Colonic mucosa (tissue), 4 donors: ENCODE measurements around the gene OR1A1. TPM values are rescaled to one million over a fixed set of nuclear protein-coding genes. Genes with fewer than 3 reads are reported as not detected.
"Not testable (repeated sequence)": the region's sequence is repeated elsewhere in the genome, so short reads cannot be mapped to it uniquely, and the experiment has no call there.

ENCODE experiments used
- DNase-seq: peaks from one replicate; pipeline ENCODE4 v3.0.0-alpha.2; 2020
- H3K27ac ChIP-seq: fragments of 200-600 bp; one replicate; pipeline ENCODE4 v1.8.0; 2021
- H3K27me3 ChIP-seq: fragments of 200-600 bp; one replicate; pipeline ENCODE4 v1.8.0; 2021
- H3K36me3 ChIP-seq: fragments of 200-600 bp; one replicate; pipeline ENCODE4 v1.8.0; 2021
- H3K4me1 ChIP-seq: fragments of 200-600 bp; one replicate; pipeline ENCODE4 v1.8.0; 2021; ENCODE audit warnings: mild to moderate bottlenecking
- H3K4me3 ChIP-seq: fragments of 200-600 bp; one replicate; pipeline ENCODE4 v1.8.0; 2021
- H3K9ac ChIP-seq, 2 donors: one replicate each; pipeline ENCODE4 v1.7.0; 2013; ENCODE audit warnings: control low read depth in 2 of 2, low read depth in 2 of 2, low read length in 2 of 2
- H3K9me3 ChIP-seq: fragments of 200-600 bp; one replicate; pipeline ENCODE4 v1.8.0; 2021
- intact Hi-C: fragments of 100-400 bp; cut with DNase I; formaldehyde crosslinking; loops from one replicate; pipeline ENCODE4 v1.14.1; 2022
- total RNA-seq, 2 donors: library from RNA; stranded (reverse); fragmentation: NEBNext Ultra II Directional in 1 of 2; extraction: Animal tissue kit (Norgen Biotek cat#: 25700) in 1 of 2; gene quantifications; one replicate each; pipeline ENCODE4 v1.2.1, GENCODE V29; 2021
- TF ChIP-seq, protein P1 (sequence below): fragments of 200-600 bp; IDR thresholded peaks from one replicate; pipeline ENCODE4 v1.8.0; 2022; ENCODE audit warnings: antibody characterized with exemption, mild to moderate bottlenecking
- donor health status: healthy.
- donor health status: DM: no; HTN: no; CAD: no.
- donor health status: DM: no; HTN: no; CAD: no.

OR1A1 gene
- total RNA-seq, 2 donors from 2014 or later: not detected

DNA sequence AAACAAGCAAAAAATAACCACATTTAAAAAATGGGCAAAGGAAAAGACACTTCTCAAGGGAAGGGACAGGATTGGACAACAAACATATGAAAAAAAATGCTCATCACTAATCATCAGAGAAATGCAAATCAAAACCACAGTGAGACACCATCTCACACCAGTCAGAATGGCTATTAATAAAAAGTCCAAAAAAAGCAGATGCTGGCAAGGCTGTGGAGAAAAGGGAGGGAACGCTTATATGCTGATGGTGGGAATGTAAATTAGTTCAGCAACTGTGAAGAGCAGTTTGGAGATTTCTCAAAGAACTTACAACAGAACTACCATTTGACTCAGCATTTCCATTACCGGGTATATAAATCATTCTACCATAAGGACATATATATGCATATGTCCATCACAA is 41.5 kb downstream of the OR1A1 start:
- H3K36me3 ChIP-seq, H3K4me1 ChIP-seq, H3K9me3 ChIP-seq, H3K27ac ChIP-seq, DNase-seq, H3K27me3 ChIP-seq, H3K4me3 ChIP-seq, H3K9ac ChIP-seq, intact Hi-C loops: not testable (repeated sequence)

DNA sequence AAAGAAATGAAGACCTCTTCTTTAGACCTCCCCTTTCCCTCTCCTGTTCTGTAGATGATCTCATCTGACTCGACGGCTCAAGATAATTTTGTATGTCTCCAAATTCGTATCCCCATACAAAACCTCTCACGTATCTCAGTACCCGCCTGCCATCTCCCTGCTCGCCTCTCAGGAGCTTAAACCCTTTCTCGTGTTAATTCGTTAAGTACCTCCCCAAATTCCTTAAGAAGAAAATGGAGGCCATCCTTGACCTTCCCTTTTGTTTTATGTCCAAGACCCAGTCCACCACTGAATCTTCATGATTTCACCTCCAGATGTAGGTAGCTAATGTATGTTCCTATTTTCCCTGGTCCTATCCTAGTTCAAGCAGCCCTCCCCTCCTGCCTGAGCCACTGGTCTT is 49.1 kb downstream of the OR1A1 start:
- Histone ChIP-seq H3K4me3 (no peak overlapping the region), H3K9me3 (no peaks in the 10 kb centered on the region), H3K27ac (no peak overlapping the region), H3K27me3 (no peaks in the 10 kb centered on the region), H3K9ac (no peak overlapping the region), H3K36me3 (no peaks in the 10 kb centered on the region), H3K4me1 (no peaks in the 10 kb centered on the region)
- TF ChIP-seq, protein P1, sequence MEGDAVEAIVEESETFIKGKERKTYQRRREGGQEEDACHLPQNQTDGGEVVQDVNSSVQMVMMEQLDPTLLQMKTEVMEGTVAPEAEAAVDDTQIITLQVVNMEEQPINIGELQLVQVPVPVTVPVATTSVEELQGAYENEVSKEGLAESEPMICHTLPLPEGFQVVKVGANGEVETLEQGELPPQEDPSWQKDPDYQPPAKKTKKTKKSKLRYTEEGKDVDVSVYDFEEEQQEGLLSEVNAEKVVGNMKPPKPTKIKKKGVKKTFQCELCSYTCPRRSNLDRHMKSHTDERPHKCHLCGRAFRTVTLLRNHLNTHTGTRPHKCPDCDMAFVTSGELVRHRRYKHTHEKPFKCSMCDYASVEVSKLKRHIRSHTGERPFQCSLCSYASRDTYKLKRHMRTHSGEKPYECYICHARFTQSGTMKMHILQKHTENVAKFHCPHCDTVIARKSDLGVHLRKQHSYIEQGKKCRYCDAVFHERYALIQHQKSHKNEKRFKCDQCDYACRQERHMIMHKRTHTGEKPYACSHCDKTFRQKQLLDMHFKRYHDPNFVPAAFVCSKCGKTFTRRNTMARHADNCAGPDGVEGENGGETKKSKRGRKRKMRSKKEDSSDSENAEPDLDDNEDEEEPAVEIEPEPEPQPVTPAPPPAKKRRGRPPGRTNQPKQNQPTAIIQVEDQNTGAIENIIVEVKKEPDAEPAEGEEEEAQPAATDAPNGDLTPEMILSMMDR: no peak
- DNase-seq: no peak
- intact Hi-C loops: no loop called here

DNA sequence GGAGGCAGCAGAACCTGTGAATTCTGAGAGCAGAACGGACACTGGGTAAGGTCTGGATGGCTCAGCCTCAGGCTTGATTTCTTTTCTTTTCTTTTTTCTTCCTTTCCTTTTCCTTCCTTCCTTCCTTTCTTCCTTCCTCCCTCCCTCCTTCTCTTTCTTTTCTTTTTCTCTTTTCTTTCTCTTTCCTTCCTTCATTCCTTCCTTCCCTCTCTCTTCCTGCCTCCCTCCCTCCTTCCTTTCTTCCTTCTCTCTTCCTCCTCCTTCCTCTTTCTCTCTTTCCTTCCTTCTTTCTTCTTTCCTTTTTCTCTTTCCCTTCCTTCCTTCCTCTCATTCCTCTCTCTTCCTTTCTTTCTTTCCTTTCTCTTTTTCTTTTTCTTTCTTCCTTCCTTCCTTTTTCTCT is 52.7 kb downstream of the OR1A1 start:
- TF ChIP-seq, protein P1: no peak
- intact Hi-C loops: no loop called here

DNA sequence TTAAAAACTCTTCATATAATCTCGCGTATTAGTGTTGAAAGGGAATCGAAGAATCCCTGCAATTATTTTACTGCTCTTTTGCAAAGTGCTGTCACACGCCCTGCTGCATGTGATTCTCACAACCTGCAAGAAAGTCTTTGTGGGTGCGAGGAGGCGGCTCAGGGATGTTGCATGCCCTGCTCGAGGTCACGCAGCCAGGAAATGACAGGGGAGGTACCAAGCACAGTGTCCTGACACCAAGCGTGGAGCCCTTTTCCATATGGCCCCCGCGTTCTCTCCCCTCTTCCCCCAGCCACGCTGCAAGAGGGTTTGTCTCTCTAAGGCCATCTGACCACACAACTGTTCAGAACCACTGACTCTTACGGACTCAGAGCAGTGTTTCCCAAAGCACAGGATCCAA is 53.1 kb downstream of the OR1A1 start:
- intact Hi-C loops: no loop called here
- H3K4me3 ChIP-seq: no peak overlapping the region
- H3K27me3 ChIP-seq: no peaks in the 10 kb centered on the region
- TF ChIP-seq, protein P1: no peak
- no peak for DNase-seq
- H3K27ac ChIP-seq: no peak overlapping the region
- H3K9me3 ChIP-seq: no peaks in the 10 kb centered on the region
- no peak overlapping the region for H3K9ac ChIP-seq
- H3K36me3 ChIP-seq: no peaks in the 10 kb centered on the region
- no peaks in the 10 kb centered on the region for H3K4me1 ChIP-seq

More for the DNA sequence above, 52.7 kb downstream of the OR1A1 start:
- DNase-seq: no peak
- no peaks in the 10 kb centered on the region for H3K4me1 ChIP-seq
- H3K27ac ChIP-seq: no peak overlapping the region
- no peaks in the 10 kb centered on the region for H3K36me3 ChIP-seq
- H3K4me3 ChIP-seq: no peak overlapping the region
- no peaks in the 10 kb centered on the region for H3K9me3 ChIP-seq
- H3K9ac ChIP-seq: no peak overlapping the region
- H3K27me3 ChIP-seq: no peaks in the 10 kb centered on the region

Other genes starting within 250 kb of the OR1A1 start
- gene OR1D5, start 144.1 kb upstream of the OR1A1 start, total RNA-seq: not detected
- gene OR1D2, start 103.2 kb upstream of the OR1A1 start, total RNA-seq: not detected
- gene OR1G1, start 80.1 kb upstream of the OR1A1 start, total RNA-seq: not detected
- gene OR1A2, start 10.1 kb upstream of the OR1A1 start, total RNA-seq: not detected
- not detected for gene OR3A1, start 90.7 kb downstream of the OR1A1 start, total RNA-seq
- not detected for gene OR3A2, start 178.6 kb downstream of the OR1A1 start, total RNA-seq
- gene OR1E1, start 190.7 kb downstream of the OR1A1 start, total RNA-seq: not detected
- gene OR3A3, start 203.7 kb downstream of the OR1A1 start, total RNA-seq: not detected
- gene OR1E2, start 226.2 kb downstream of the OR1A1 start, total RNA-seq: not detected